ENCODE results near the gene LGI1. TPM values are rescaled to one million over a fixed set of nuclear protein-coding genes. Genes with fewer than 3 reads are reported as not detected.

The LGI1 gene
- total RNA-seq, 1 donor from 2014 or later: 0.13 TPM

GRCh38 chr10:93749218-93749799, 8.4 kb upstream of the LGI1 start:
- H3K27me3 Mint-ChIP-seq (ENCODE audit: low read depth): peaks cover 4% of the 10 kb centered on the region
- H3K9me3 Mint-ChIP-seq: no peaks in the 10 kb centered on the region
- no peak for TF ChIP-seq CTCF (IDR thresholded peaks at IDR 0.05; ENCODE audit: unreplicated experiment)
- peak overlapping the region; percentile 34 for H3K27ac Mint-ChIP-seq
- no peaks in the 10 kb centered on the region for H3K36me3 Mint-ChIP-seq
- H3K4me1 Mint-ChIP-seq: peaks cover 11% of the 10 kb centered on the region
- no peak for DNase-seq (ENCODE audit: low spot score in 2 of 2, unreplicated experiment in 2 of 2)
- no peak overlapping the region for H3K4me3 Mint-ChIP-seq

- H3K9me3 Mint-ChIP-seq: no peaks in the 10 kb centered on the region
- H3K27ac Mint-ChIP-seq: no peak overlapping the region
- no peak overlapping the region for H3K4me3 Mint-ChIP-seq
- H3K27me3 Mint-ChIP-seq (ENCODE audit: low read depth): peaks cover 14% of the 10 kb centered on the region
- DNase-seq (ENCODE audit: low spot score in 2 of 2, unreplicated experiment in 2 of 2): no peak
- H3K4me1 Mint-ChIP-seq: peaks cover 13% of the 10 kb centered on the region
- TF ChIP-seq CTCF (IDR thresholded peaks at IDR 0.05; ENCODE audit: unreplicated experiment): no peak
- H3K36me3 Mint-ChIP-seq: no peaks in the 10 kb centered on the region
Measured at GRCh38 chr10:93751124-93751523, 6.6 kb upstream of the LGI1 start.

- DNase-seq (ENCODE audit: low spot score in 2 of 2, unreplicated experiment in 2 of 2): no peak
- Mint-ChIP-seq H3K9me3 (no peaks in the 10 kb centered on the region), H3K36me3 (no peaks in the 10 kb centered on the region), H3K27ac (no peak overlapping the region), H3K4me1 (peaks cover 13% of the 10 kb centered on the region), H3K27me3 (ENCODE audit: low read depth) (peaks cover 17% of the 10 kb centered on the region), H3K4me3 (peak overlapping the region; percentile 32)
- TF ChIP-seq CTCF (IDR thresholded peaks at IDR 0.05; ENCODE audit: unreplicated experiment): no peak
Measured at GRCh38 chr10:93751832-93752231, 5.9 kb upstream of the LGI1 start.

GRCh38 chr10:93752761-93753160, 5.0 kb upstream of the LGI1 start:
- Mint-ChIP-seq H3K4me1 (peaks cover 17% of the 10 kb centered on the region), H3K27ac (no peak overlapping the region), H3K9me3 (no peaks in the 10 kb centered on the region), H3K4me3 (no peak overlapping the region), H3K27me3 (ENCODE audit: low read depth) (peaks cover 21% of the 10 kb centered on the region), H3K36me3 (no peaks in the 10 kb centered on the region)
- no peak for DNase-seq (ENCODE audit: low spot score in 2 of 2, unreplicated experiment in 2 of 2)
- no peak for TF ChIP-seq CTCF (IDR thresholded peaks at IDR 0.05; ENCODE audit: unreplicated experiment)

GRCh38 chr10:93753621-93754250, 4.0 kb upstream of the LGI1 start:
- H3K27ac Mint-ChIP-seq: no peak overlapping the region
- no peak overlapping the region for H3K4me3 Mint-ChIP-seq
- peaks cover 27% of the 10 kb centered on the region for H3K4me1 Mint-ChIP-seq
- H3K27me3 Mint-ChIP-seq (ENCODE audit: low read depth): peaks cover 30% of the 10 kb centered on the region
- no peak for TF ChIP-seq CTCF (IDR thresholded peaks at IDR 0.05; ENCODE audit: unreplicated experiment)
- H3K9me3 Mint-ChIP-seq: no peaks in the 10 kb centered on the region
- no peaks in the 10 kb centered on the region for H3K36me3 Mint-ChIP-seq
- no peak for DNase-seq (ENCODE audit: low spot score in 2 of 2, unreplicated experiment in 2 of 2)

Data from mesothelial cell of epicardium (in vitro differentiated cells).